ENCODE measurements around the gene BMS1. TPM values are rescaled to one million over a fixed set of nuclear protein-coding genes. Genes with fewer than 3 reads are reported as not detected.

The BMS1 gene
- total and polyA plus RNA-seq, 10 of the 15 experiments (the other 5 are each of a cell fraction or from before 2014, with no cell fraction given) = 7.6 to 33.6 (median 21.0) TPM

DNA sequence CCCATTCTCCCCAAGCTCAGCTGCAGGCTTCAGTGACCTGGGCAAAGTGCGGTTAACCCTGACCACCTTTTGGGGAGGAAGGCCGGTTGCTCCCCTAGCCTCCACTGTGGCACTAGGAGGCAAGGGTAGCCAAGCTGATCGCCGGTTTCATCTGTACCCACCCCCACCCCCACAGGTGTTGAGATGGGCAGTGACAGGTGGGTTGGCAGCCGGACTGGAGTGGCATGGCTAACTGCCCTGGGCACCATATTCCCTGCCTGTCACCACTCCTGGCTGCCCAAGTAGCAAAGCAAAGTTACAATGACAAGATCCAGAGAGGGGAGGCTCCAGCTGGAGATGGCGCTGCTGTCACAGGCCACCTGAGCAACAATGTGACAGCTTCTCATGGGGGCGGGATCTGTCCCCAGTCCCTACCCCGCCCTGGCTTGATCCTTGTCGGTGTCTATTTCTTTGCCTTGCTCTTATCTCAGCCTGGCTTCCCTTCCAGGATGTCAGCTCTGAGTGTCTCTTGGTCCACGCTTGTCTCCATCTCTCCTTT, 27.0 kb upstream of the BMS1 start:
- TF ChIP-seq CBX3 (IDR thresholded peaks at IDR 0.05; ENCODE audit: borderline replicate concordance, low read depth) = no peak
- TF ChIP-seq, protein P1, sequence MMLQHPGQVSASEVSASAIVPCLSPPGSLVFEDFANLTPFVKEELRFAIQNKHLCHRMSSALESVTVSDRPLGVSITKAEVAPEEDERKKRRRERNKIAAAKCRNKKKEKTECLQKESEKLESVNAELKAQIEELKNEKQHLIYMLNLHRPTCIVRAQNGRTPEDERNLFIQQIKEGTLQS (IDR thresholded peaks at IDR 0.05; ENCODE audit: borderline replicate concordance, extremely low read depth, low read depth, low read length) = no peak
- TF ChIP-seq, protein P2, sequence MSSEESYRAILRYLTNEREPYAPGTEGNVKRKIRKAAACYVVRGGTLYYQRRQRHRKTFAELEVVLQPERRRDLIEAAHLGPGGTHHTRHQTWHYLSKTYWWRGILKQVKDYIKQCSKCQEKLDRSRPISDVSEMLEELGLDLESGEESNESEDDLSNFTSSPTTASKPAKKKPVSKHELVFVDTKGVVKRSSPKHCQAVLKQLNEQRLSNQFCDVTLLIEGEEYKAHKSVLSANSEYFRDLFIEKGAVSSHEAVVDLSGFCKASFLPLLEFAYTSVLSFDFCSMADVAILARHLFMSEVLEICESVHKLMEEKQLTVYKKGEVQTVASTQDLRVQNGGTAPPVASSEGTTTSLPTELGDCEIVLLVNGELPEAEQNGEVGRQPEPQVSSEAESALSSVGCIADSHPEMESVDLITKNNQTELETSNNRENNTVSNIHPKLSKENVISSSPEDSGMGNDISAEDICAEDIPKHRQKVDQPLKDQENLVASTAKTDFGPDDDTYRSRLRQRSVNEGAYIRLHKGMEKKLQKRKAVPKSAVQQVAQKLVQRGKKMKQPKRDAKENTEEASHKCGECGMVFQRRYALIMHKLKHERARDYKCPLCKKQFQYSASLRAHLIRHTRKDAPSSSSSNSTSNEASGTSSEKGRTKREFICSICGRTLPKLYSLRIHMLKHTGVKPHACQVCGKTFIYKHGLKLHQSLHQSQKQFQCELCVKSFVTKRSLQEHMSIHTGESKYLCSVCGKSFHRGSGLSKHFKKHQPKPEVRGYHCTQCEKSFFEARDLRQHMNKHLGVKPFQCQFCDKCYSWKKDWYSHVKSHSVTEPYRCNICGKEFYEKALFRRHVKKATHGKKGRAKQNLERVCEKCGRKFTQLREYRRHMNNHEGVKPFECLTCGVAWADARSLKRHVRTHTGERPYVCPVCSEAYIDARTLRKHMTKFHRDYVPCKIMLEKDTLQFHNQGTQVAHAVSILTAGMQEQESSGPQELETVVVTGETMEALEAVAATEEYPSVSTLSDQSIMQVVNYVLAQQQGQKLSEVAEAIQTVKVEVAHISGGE (CRISPR knock-in tag; IDR thresholded peaks at IDR 0.05) = no peak
- no peak for TF ChIP-seq NR2C2 (IDR thresholded peaks at IDR 0.05; ENCODE audit: borderline replicate concordance, control insufficient read depth, insufficient read length, low read depth)
- TF ChIP-seq, protein P3, sequence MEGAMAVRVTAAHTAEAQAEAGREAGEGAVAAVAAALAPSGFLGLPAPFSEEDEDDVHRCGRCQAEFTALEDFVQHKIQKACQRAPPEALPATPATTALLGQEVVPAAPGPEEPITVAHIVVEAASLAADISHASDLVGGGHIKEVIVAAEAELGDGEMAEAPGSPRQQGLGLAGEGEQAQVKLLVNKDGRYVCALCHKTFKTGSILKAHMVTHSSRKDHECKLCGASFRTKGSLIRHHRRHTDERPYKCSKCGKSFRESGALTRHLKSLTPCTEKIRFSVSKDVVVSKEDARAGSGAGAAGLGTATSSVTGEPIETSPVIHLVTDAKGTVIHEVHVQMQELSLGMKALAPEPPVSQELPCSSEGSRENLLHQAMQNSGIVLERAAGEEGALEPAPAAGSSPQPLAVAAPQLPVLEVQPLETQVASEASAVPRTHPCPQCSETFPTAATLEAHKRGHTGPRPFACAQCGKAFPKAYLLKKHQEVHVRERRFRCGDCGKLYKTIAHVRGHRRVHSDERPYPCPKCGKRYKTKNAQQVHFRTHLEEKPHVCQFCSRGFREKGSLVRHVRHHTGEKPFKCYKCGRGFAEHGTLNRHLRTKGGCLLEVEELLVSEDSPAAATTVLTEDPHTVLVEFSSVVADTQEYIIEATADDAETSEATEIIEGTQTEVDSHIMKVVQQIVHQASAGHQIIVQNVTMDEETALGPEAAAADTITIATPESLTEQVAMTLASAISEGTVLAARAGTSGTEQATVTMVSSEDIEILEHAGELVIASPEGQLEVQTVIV (IDR thresholded peaks at IDR 0.05; ENCODE audit: borderline replicate concordance, partially characterized antibody) = no peak
- H3K36me3 ChIP-seq (ENCODE audit: control insufficient read depth in 2 of 2, insufficient read depth in 2 of 2, low read length in 1 of 2) = no peaks in the 10 kb centered on the region
- SMC1A ChIA-PET (ENCODE audit: uncharacterized antibody, unreplicated experiment) = no interaction called here
- no peaks in the 10 kb centered on the region for H3K4me1 ChIP-seq (ENCODE audit: control insufficient read depth, insufficient read depth, low read length)
- in situ Hi-C loops (cut with MboI) (no loop called here), intact Hi-C loops (cut with micrococcal nuclease; ENCODE audit: unreplicated experiment) (no loop called here)
- H3K4me3 ChIP-seq = no peak overlapping the region
- RAD21 ChIA-PET (ENCODE audit: unreplicated experiment) = no interaction called here
- CTCF ChIA-PET = no interaction called here
- DNase-seq (ENCODE audit: low read depth, low spot score) (no peak), FAIRE-seq (no peak), ATAC-seq (no peak)
- no TSS peak for BruUV-seq (replicated peaks)
- H2AFZ ChIP-seq (ENCODE audit: control insufficient read depth, low read depth, low read length) = no peak overlapping the region
- H3K27me3 ChIP-seq (replicated peaks in 1 of 2; ENCODE audit: control insufficient read depth in 2 of 2, insufficient read depth in 2 of 2, low read length in 1 of 2) = peaks cover 5 to 9% of the 10 kb centered on the region in 2 experiments; a peak in 3 of 4 replicates
- 28% methylated on average over 9 of the region's 10 CpGs for WGBS (ENCODE audit: insufficient coverage, insufficient replicate concordance, low lambda C conversion rate, missing lambda C conversion rate)
- no peaks in the 10 kb centered on the region; the same call in 2 of the 3 replicates for H3K9me3 ChIP-seq (replicated peaks; ENCODE audit: control insufficient read depth, insufficient read depth, low read length)
- H3K79me2 ChIP-seq (ENCODE audit: control insufficient read depth, insufficient read depth, low read length) = no peaks in the 10 kb centered on the region
- H3K9ac ChIP-seq (ENCODE audit: control insufficient read depth, insufficient read depth, low read length) = no peak overlapping the region
- POLR2A ChIA-PET = no interaction called here
- no peak overlapping the region for H3K4me2 ChIP-seq (ENCODE audit: control insufficient read depth, insufficient read depth)
- no peaks in the 10 kb centered on the region for H4K20me1 ChIP-seq (ENCODE audit: control insufficient read depth, insufficient read depth)
- H3K27ac ChIP-seq (ENCODE audit: control insufficient read depth, insufficient read depth) = no peak overlapping the region
